T-helper 17 cell (primary cell): ENCODE results near the gene SORD. TPM values are rescaled to one million over a fixed set of nuclear protein-coding genes. Genes with fewer than 3 reads are reported as not detected.

Source experiments
- ATAC-seq: fragments of 150-1000 bp; cut with Tn5 transposase; 2 replicates; pipeline ENCODE4 v1.10.0; 2021; ENCODE audit warnings: mild to moderate bottlenecking, moderate library complexity
- DNase-seq, 3 donors: peaks; one replicate each; pipeline versions ENCODE4 v3.0.0 to v3.0.0-alpha.2; 2020 to 2021
- H3K9me3 ChIP-seq: one replicate; pipeline ENCODE4 v1.7.0; 2013; ENCODE audit warnings: low read length, mild to moderate bottlenecking; ENCODE audit not compliant: control insufficient read depth, poor library complexity, severe bottlenecking
- H3K27ac Mint-ChIP-seq: one replicate; pipeline ENCODE4 v1.8.0; 2022; ENCODE audit warnings: mild to moderate bottlenecking, moderate library complexity, mixed read lengths
- H3K27me3 Mint-ChIP-seq: one replicate; pipeline ENCODE4 v1.8.0; 2022; ENCODE audit warnings: mixed read lengths
- H3K36me3 Mint-ChIP-seq: one replicate; pipeline ENCODE4 v1.8.0; 2022; ENCODE audit warnings: low read depth, mixed read lengths
- H3K4me1 Mint-ChIP-seq: one replicate; pipeline ENCODE4 v1.8.0; 2022; ENCODE audit warnings: mild to moderate bottlenecking, mixed read lengths
- H3K4me3 Mint-ChIP-seq: one replicate; pipeline ENCODE4 v1.8.0; 2022; ENCODE audit warnings: mild to moderate bottlenecking, moderate library complexity, mixed read lengths
- total RNA-seq, 4 donors: library from RNA in 2 of 4; stranded (reverse) in 2 of 4; gene quantifications; one replicate each; pipeline ENCODE4 v1.2.3 and lab custom pipeline; 2022 to 2026

The SORD gene
- total RNA-seq, 2 donors from 2014 or later: 2.1 to 3.7 TPM

- no peak overlapping the region for H3K4me3 Mint-ChIP-seq
- no peak for DNase-seq
- no peaks in the 10 kb centered on the region for H3K36me3 Mint-ChIP-seq
- peaks cover 48% of the 10 kb centered on the region for H3K27me3 Mint-ChIP-seq
- no peak overlapping the region for H3K27ac Mint-ChIP-seq
- H3K9me3 ChIP-seq: no peaks in the 10 kb centered on the region
- H3K4me1 Mint-ChIP-seq: no peaks in the 10 kb centered on the region
- no peak for ATAC-seq
Observed at GRCh38 chr15:45084163-45084562, 61.2 kb downstream of the SORD start.

GRCh38 chr15:45087513-45087912 lies 64.5 kb downstream of the SORD start:
- H3K36me3 Mint-ChIP-seq: peaks cover 6% of the 10 kb centered on the region
- H3K27ac Mint-ChIP-seq: no peak overlapping the region
- no peak overlapping the region for H3K4me3 Mint-ChIP-seq
- DNase-seq (no peak), ATAC-seq (no peak)
- no peaks in the 10 kb centered on the region for H3K4me1 Mint-ChIP-seq
- H3K27me3 Mint-ChIP-seq: peaks cover 74% of the 10 kb centered on the region
- H3K9me3 ChIP-seq: no peaks in the 10 kb centered on the region

GRCh38 chr15:45088801-45089711 lies 66.1 kb downstream of the SORD start:
- no peak for ATAC-seq
- H3K9me3 ChIP-seq: no peaks in the 10 kb centered on the region
- Mint-ChIP-seq H3K27me3 (peaks cover 63% of the 10 kb centered on the region), H3K4me1 (no peaks in the 10 kb centered on the region), H3K4me3 (no peak overlapping the region), H3K36me3 (peaks cover 6% of the 10 kb centered on the region), H3K27ac (no peak overlapping the region)
- DNase-seq: no peak

DNA sequence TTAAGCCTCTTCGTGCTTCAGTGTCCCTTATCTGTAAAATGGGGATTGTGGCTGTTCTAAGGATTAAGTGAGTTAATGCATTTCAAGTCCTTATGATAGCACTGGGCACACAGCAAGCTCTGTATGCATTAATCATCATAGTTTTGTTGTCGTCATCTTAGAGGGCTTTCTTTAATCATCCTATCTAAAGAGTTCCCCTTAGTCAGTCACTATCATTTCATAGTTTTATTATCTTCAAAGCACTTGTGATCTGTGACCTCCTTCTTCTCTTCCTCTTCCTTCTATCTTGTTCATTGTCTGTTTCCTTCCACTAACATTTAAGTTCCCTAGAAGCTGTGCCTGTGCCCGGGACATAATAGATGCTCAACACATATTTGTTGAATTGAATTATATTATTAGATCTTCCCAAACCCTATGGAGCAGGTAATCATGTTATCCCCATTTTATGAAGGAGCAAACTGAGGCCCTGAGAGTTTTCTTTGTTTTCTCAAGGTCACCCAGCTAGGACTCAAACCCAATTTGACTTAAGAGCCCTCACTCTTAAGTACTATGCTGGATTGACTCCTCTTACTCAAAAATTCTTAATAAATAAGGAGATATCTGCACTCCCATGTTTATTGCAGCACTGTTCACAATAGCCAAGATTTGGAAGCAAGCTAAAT lies 66.8 kb downstream of the SORD start:
- Mint-ChIP-seq H3K4me1 (no peaks in the 10 kb centered on the region), H3K27me3 (peaks cover 57% of the 10 kb centered on the region), H3K36me3 (peaks cover 6% of the 10 kb centered on the region), H3K4me3 (no peak overlapping the region), H3K27ac (no peak overlapping the region)
- no peak for ATAC-seq
- H3K9me3 ChIP-seq: no peaks in the 10 kb centered on the region
- no peak for DNase-seq

DNA sequence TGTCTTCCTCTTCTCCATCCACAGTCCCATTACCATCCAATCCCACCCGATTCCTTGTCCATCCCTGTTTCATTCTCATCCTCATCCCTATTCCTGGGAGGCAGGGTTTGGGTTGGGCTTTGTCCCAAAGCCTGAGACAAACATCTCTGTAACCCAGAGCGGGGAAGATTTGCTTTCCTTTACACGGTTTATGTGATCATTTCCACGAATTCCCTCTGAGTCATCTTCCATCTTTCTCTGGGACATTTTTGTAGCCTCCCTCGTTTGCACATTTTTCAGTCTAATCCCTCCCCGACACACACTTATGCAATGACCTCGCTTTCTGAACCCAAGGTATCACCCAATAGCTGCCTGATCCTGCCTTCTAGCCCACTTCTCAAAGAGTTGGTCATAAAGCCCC lies 68.2 kb downstream of the SORD start:
- no peak for ATAC-seq
- Mint-ChIP-seq H3K4me3 (peak overlapping the region; percentile 16), H3K36me3 (peaks cover 6% of the 10 kb centered on the region), H3K27ac (no peak overlapping the region), H3K4me1 (no peaks in the 10 kb centered on the region), H3K27me3 (peaks cover 51% of the 10 kb centered on the region)
- H3K9me3 ChIP-seq: no peaks in the 10 kb centered on the region
- DNase-seq: no peak

DNA sequence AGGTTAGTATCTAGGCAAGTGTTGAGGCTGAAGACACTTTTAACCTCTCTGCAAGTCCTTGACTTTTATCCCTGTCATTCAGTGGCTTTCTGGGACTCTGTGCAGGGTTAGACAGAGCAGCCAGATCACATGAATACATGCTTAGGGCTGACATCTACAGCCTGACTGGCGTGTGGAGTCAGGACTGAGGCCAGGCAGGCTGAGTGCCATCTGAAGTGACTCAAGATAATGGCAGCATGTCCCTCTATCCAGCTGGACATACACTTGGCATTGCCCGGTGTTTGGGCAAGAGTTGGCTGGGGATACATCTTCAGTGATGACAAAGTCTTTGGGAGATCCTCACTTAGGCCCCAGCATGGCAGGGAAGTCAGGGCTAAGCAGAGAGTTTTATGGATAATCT lies 68.6 kb downstream of the SORD start:
- Mint-ChIP-seq H3K27me3 (peaks cover 51% of the 10 kb centered on the region), H3K4me1 (no peaks in the 10 kb centered on the region), H3K4me3 (no peak overlapping the region), H3K27ac (no peak overlapping the region), H3K36me3 (peaks cover 6% of the 10 kb centered on the region)
- no peaks in the 10 kb centered on the region for H3K9me3 ChIP-seq
- no peak for DNase-seq
- no peak for ATAC-seq

GRCh38 chr15:45093013-45093412 lies 70.0 kb downstream of the SORD start:
- Mint-ChIP-seq H3K4me1 (no peaks in the 10 kb centered on the region), H3K27me3 (peaks cover 38% of the 10 kb centered on the region), H3K27ac (no peak overlapping the region), H3K36me3 (peaks cover 6% of the 10 kb centered on the region), H3K4me3 (no peak overlapping the region)
- DNase-seq: no peak
- no peaks in the 10 kb centered on the region for H3K9me3 ChIP-seq
- no peak for ATAC-seq

DNA sequence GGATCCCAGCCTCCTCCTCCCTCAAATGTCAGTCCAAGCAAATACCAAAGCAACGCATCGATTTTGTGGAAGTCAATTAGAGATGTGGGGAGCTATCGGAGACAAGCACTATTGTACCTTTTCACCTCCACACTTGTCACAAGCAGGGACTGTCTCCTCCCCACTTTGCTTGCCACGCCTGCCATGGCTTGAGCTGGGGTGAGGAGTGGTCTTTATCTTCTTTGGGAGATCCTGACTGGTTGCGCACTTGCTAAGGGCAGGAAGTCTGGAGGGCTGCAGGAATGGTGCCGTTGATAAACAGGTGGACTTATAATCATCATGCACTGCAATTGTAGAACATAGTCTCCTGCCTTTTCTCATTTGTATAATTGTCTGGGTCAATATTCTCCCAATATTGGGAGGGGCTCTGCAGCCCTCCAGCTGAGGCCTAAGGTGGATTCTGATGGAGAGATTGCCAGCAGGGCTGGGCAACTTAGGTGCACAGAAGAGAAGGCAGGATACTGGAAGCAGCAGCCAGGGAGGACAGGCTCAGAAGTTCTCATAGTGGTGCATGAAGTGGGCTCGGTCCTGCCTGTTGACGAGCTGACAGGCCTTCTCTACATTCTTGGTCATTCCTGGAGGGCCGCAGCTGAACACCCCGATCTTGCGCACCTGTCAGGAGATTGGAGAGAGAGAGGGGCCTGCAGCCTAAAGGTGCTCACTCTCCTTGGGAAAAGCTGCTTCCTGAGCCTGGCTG lies 70.8 kb downstream of the SORD start:
- peaks cover 6% of the 10 kb centered on the region for H3K36me3 Mint-ChIP-seq
- H3K27ac Mint-ChIP-seq: no peak overlapping the region
- no peak for ATAC-seq

GRCh38 chr15:45094358-45094730 lies 71.3 kb downstream of the SORD start:
- no peaks in the 10 kb centered on the region for H3K4me1 Mint-ChIP-seq
- no peak for ATAC-seq
- no peak overlapping the region for H3K4me3 Mint-ChIP-seq
- peaks cover 6% of the 10 kb centered on the region for H3K36me3 Mint-ChIP-seq
- DNase-seq: no peak
- peaks cover 28% of the 10 kb centered on the region for H3K27me3 Mint-ChIP-seq
- H3K9me3 ChIP-seq: no peaks in the 10 kb centered on the region
- no peak overlapping the region for H3K27ac Mint-ChIP-seq

More for the DNA sequence above, 70.8 kb downstream of the SORD start:
- no peak for DNase-seq
- peaks cover 30% of the 10 kb centered on the region for H3K27me3 Mint-ChIP-seq
- no peaks in the 10 kb centered on the region for H3K4me1 Mint-ChIP-seq
- H3K9me3 ChIP-seq: no peaks in the 10 kb centered on the region
- no peak overlapping the region for H3K4me3 Mint-ChIP-seq

- ATAC-seq (no peak), DNase-seq (no peak)
- peaks cover 22% of the 10 kb centered on the region for H3K27me3 Mint-ChIP-seq
- H3K4me3 Mint-ChIP-seq: no peak overlapping the region
- H3K4me1 Mint-ChIP-seq: peaks cover 1% of the 10 kb centered on the region
- no peaks in the 10 kb centered on the region for H3K9me3 ChIP-seq
- no peaks in the 10 kb centered on the region for H3K36me3 Mint-ChIP-seq
- no peak overlapping the region for H3K27ac Mint-ChIP-seq
Observed at GRCh38 chr15:45095661-45096060, 72.7 kb downstream of the SORD start.

DNA sequence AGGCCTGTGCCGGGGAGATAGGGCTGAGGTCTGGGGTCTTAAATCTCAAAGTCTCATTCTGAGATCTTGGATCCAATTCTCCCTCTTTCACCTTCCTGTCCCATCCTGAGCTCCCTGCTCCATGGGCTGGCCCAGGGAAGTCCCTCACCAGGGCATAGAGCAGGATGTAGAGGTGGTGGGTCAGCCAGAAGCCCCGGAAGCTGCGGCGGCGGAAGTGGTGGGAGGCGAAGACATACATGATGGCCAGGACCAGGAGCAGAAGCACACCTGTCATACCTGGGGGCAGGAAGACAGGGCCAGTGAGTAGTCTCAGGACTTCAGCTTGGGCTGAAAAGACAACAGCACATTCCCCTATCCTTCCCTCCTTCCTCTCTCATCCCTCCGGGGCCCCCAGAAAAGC lies 74.5 kb downstream of the SORD start:
- Mint-ChIP-seq H3K4me1 (peaks cover 2% of the 10 kb centered on the region), H3K27me3 (peaks cover 26% of the 10 kb centered on the region), H3K36me3 (no peaks in the 10 kb centered on the region), H3K27ac (no peak overlapping the region), H3K4me3 (no peak overlapping the region)
- H3K9me3 ChIP-seq: no peaks in the 10 kb centered on the region
- no peak for ATAC-seq
- DNase-seq: no peak

GRCh38 chr15:45099549-45100165 lies 76.7 kb downstream of the SORD start:
- Mint-ChIP-seq H3K36me3 (no peaks in the 10 kb centered on the region), H3K4me1 (peaks cover 2% of the 10 kb centered on the region), H3K27ac (no peak overlapping the region), H3K27me3 (peaks cover 47% of the 10 kb centered on the region), H3K4me3 (no peak overlapping the region)
- no peak for DNase-seq
- ATAC-seq: no peak
- no peaks in the 10 kb centered on the region for H3K9me3 ChIP-seq
